Activated naive CD8-positive, alpha-beta T cell treated with anti-CD3 and anti-CD28 coated beads, Interleukin-2, amount 10 ng/mL, durations not matched to agents 7 days and 5 days (primary cell): ENCODE data around the gene CCDC30. TPM values are rescaled to one million over a fixed set of nuclear protein-coding genes. Genes with fewer than 3 reads are reported as not detected.
A peak's percentile ranks its signal among the peaks of the same experiment; 100 is the strongest.

Experiments
- ATAC-seq: fragments of 150-1000 bp; cut with Tn5 transposase; one replicate; pipeline ENCODE4 v1.10.0; 2021; ENCODE audit warnings: low read depth, moderate library complexity
- POLR2A ChIA-PET: fragments of 350-600 bp; sonication (Branson Sonifier 250); formaldehyde crosslinking; loops from one replicate; lab custom pipeline; 2021; ENCODE audit warnings: antibody characterized with exemption; lab: Charles Lee
- DNase-seq: peaks from one replicate; pipeline ENCODE4 v3.0.0; 2021
- H3K27ac Mint-ChIP-seq: one replicate; pipeline ENCODE4 v1.8.0; 2022; ENCODE audit warnings: mild to moderate bottlenecking, mixed read lengths
- H3K27me3 Mint-ChIP-seq: one replicate; pipeline ENCODE4 v1.8.0; 2022; ENCODE audit warnings: mild to moderate bottlenecking, moderate library complexity, mixed read lengths
- H3K36me3 Mint-ChIP-seq: one replicate; pipeline ENCODE4 v1.8.0; 2021; ENCODE audit warnings: mild to moderate bottlenecking, mixed read lengths
- H3K4me1 Mint-ChIP-seq: one replicate; pipeline ENCODE4 v1.8.0; 2021; ENCODE audit warnings: mixed read lengths
- H3K4me3 Mint-ChIP-seq: one replicate; pipeline ENCODE4 v1.8.0; 2022; ENCODE audit warnings: mild to moderate bottlenecking, moderate library complexity, mixed read lengths
- H3K9me3 Mint-ChIP-seq: one replicate; pipeline ENCODE4 v1.8.0; 2021; ENCODE audit warnings: mixed read lengths
- total RNA-seq, 2 experiments: library from RNA; stranded (reverse); gene quantifications; one replicate each; pipeline ENCODE4 v1.2.3, GENCODE V29; 2021

Gene CCDC30
- total RNA-seq, 2 experiments from 2014 or later, result 2.8 to 3.1 TPM

- ATAC-seq, result no peak
- Mint-ChIP-seq H3K4me3 (no peak overlapping the region), H3K27me3 (peaks cover 2% of the 10 kb centered on the region), H3K36me3 (no peaks in the 10 kb centered on the region), H3K27ac (no peak overlapping the region), H3K4me1 (no peaks in the 10 kb centered on the region), H3K9me3 (no peaks in the 10 kb centered on the region)
- POLR2A ChIA-PET, result no interaction called here
- DNase-seq, result no peak
These were observed 32.6 kb upstream of the CCDC30 start for GRCh38 chr1:42430286-42431135.

GRCh38 chr1:42431514-42431913 is 31.6 kb upstream of the CCDC30 start:
- DNase-seq (no peak), ATAC-seq (no peak)
- H3K4me1 Mint-ChIP-seq, result no peaks in the 10 kb centered on the region
- H3K27ac Mint-ChIP-seq, result no peak overlapping the region
- POLR2A ChIA-PET, result no interaction called here
- no peak overlapping the region for H3K4me3 Mint-ChIP-seq
- H3K36me3 Mint-ChIP-seq, result no peaks in the 10 kb centered on the region
- H3K27me3 Mint-ChIP-seq, result peaks cover 2% of the 10 kb centered on the region
- H3K9me3 Mint-ChIP-seq, result no peaks in the 10 kb centered on the region

GRCh38 chr1:42432714-42433113 is 30.4 kb upstream of the CCDC30 start:
- Mint-ChIP-seq H3K36me3 (no peaks in the 10 kb centered on the region), H3K27ac (no peak overlapping the region), H3K4me3 (no peak overlapping the region), H3K4me1 (peaks cover 3% of the 10 kb centered on the region), H3K9me3 (no peaks in the 10 kb centered on the region), H3K27me3 (no peaks in the 10 kb centered on the region)
- ATAC-seq (no peak), DNase-seq (no peak)
- POLR2A ChIA-PET, result no interaction called here

- DNase-seq (no peak), ATAC-seq (no peak)
- no peak overlapping the region for H3K4me3 Mint-ChIP-seq
- POLR2A ChIA-PET, result no interaction called here
- no peaks in the 10 kb centered on the region for H3K27me3 Mint-ChIP-seq
- H3K9me3 Mint-ChIP-seq, result no peaks in the 10 kb centered on the region
- no peak overlapping the region for H3K27ac Mint-ChIP-seq
- H3K4me1 Mint-ChIP-seq, result peaks cover 3% of the 10 kb centered on the region
- H3K36me3 Mint-ChIP-seq, result no peaks in the 10 kb centered on the region
These were observed 29.7 kb upstream of the CCDC30 start for GRCh38 chr1:42433369-42433768.

- Mint-ChIP-seq H3K27me3 (no peaks in the 10 kb centered on the region), H3K36me3 (no peaks in the 10 kb centered on the region), H3K4me3 (no peak overlapping the region), H3K9me3 (no peaks in the 10 kb centered on the region), H3K27ac (no peak overlapping the region), H3K4me1 (peaks cover 3% of the 10 kb centered on the region)
- ATAC-seq, result no peak
- no peak for DNase-seq
- POLR2A ChIA-PET, result no interaction called here
These were observed 28.7 kb upstream of the CCDC30 start for GRCh38 chr1:42434340-42434739.

- Mint-ChIP-seq H3K36me3 (no peaks in the 10 kb centered on the region), H3K27me3 (no peaks in the 10 kb centered on the region), H3K9me3 (no peaks in the 10 kb centered on the region), H3K4me3 (no peak overlapping the region), H3K4me1 (peaks cover 3% of the 10 kb centered on the region), H3K27ac (no peak overlapping the region)
- POLR2A ChIA-PET, result no interaction called here
- no peak for ATAC-seq
- no peak for DNase-seq
These were observed 23.1 kb upstream of the CCDC30 start for GRCh38 chr1:42439940-42440339.

- POLR2A ChIA-PET, result no interaction called here
- Mint-ChIP-seq H3K4me3 (no peak overlapping the region), H3K9me3 (no peaks in the 10 kb centered on the region), H3K36me3 (no peaks in the 10 kb centered on the region), H3K27me3 (no peaks in the 10 kb centered on the region), H3K27ac (no peak overlapping the region), H3K4me1 (peaks cover 2% of the 10 kb centered on the region)
- ATAC-seq, result no peak
- no peak for DNase-seq
These were observed 20.4 kb upstream of the CCDC30 start for GRCh38 chr1:42442662-42443061.

GRCh38 chr1:42449256-42449655 is 13.8 kb upstream of the CCDC30 start:
- no peak overlapping the region for H3K27ac Mint-ChIP-seq
- DNase-seq (no peak), ATAC-seq (no peak)
- H3K36me3 Mint-ChIP-seq, result no peaks in the 10 kb centered on the region
- POLR2A ChIA-PET, result interaction anchor here (0.5 kb wide), 1 partner anchor 12 kb away, joined by 3 read pairs; no protein-coding TSS in a partner anchor
- H3K4me1 Mint-ChIP-seq, result peaks cover 2% of the 10 kb centered on the region
- no peak overlapping the region for H3K4me3 Mint-ChIP-seq
- peaks cover 2% of the 10 kb centered on the region for H3K27me3 Mint-ChIP-seq
- no peaks in the 10 kb centered on the region for H3K9me3 Mint-ChIP-seq

GRCh38 chr1:42450061-42450460 is 13.0 kb upstream of the CCDC30 start:
- peaks cover 2% of the 10 kb centered on the region for H3K27me3 Mint-ChIP-seq
- ATAC-seq, result no peak
- H3K27ac Mint-ChIP-seq, result no peak overlapping the region
- H3K9me3 Mint-ChIP-seq, result no peaks in the 10 kb centered on the region
- H3K4me3 Mint-ChIP-seq, result no peak overlapping the region
- POLR2A ChIA-PET, result no interaction called here
- H3K36me3 Mint-ChIP-seq, result no peaks in the 10 kb centered on the region
- DNase-seq, result no peak
- peaks cover 2% of the 10 kb centered on the region for H3K4me1 Mint-ChIP-seq

GRCh38 chr1:42453386-42453785 is 9.7 kb upstream of the CCDC30 start:
- DNase-seq, result no peak
- Mint-ChIP-seq H3K36me3 (peaks cover 6% of the 10 kb centered on the region), H3K4me1 (peaks cover 14% of the 10 kb centered on the region), H3K27ac (no peak overlapping the region), H3K27me3 (peaks cover 2% of the 10 kb centered on the region), H3K9me3 (no peaks in the 10 kb centered on the region), H3K4me3 (no peak overlapping the region)
- POLR2A ChIA-PET, result no interaction called here
- no peak for ATAC-seq

- no peak for ATAC-seq
- H3K4me3 Mint-ChIP-seq, result no peak overlapping the region
- POLR2A ChIA-PET, result interaction anchor here (0.6 to 1.2 kb wide), 2 partner anchors 8 to 808 kb away, joined by 3 read pairs; partner anchors contain the start of gene CCDC30
- H3K9me3 Mint-ChIP-seq, result no peaks in the 10 kb centered on the region
- no peak overlapping the region for H3K27ac Mint-ChIP-seq
- peaks cover 2% of the 10 kb centered on the region for H3K27me3 Mint-ChIP-seq
- peaks cover 20% of the 10 kb centered on the region for H3K4me1 Mint-ChIP-seq
- no peak for DNase-seq
- H3K36me3 Mint-ChIP-seq, result peaks cover 7% of the 10 kb centered on the region
These were observed 8.7 kb upstream of the CCDC30 start for GRCh38 chr1:42454403-42454802.

- H3K9me3 Mint-ChIP-seq, result no peaks in the 10 kb centered on the region
- peak within 1 kb of the TSS; percentile 98 for H3K4me3 Mint-ChIP-seq
- H3K27me3 Mint-ChIP-seq, result peaks cover 2% of the 10 kb centered on the region
- POLR2A ChIA-PET, result interaction anchor here (0.6 to 1.7 kb wide), 8 partner anchors 18 to 391 kb away, joined by 3 to 6 read pairs (median 4); partner anchors contain the start of genes C1orf50, P3H1 and ZNF691
- ATAC-seq (peak; percentile 91), DNase-seq (peak; percentile 93)
- peak within 1 kb of the TSS; percentile 99 for H3K27ac Mint-ChIP-seq
- peaks cover 22% of the 10 kb centered on the region for H3K4me1 Mint-ChIP-seq
- peaks cover 12% of the 10 kb centered on the region for H3K36me3 Mint-ChIP-seq
These were observed 6.9 kb upstream of the CCDC30 start, which contains the start of the genes PPCS and ZMYND12 for GRCh38 chr1:42456010-42456753. Gene PPCS (plus strand): TSS chr1:42456543. CDS start chr1:42456566, 23 bp downstream. Gene ZMYND12 (minus strand): TSS chr1:42456022. CDS start chr1:42455997, 25 bp downstream.

GRCh38 chr1:42456754-42457089 is 6.4 kb upstream of the CCDC30 start:
- POLR2A ChIA-PET, result interaction anchor here (0.6 to 1.7 kb wide), 12 partner anchors 18 to 390 kb away, joined by 3 to 6 read pairs (median 3); partner anchors contain the start of genes C1orf50, P3H1, PPIH and YBX1
- Mint-ChIP-seq H3K27ac (peak overlapping the region; percentile 99), H3K27me3 (peaks cover 2% of the 10 kb centered on the region), H3K4me3 (peak overlapping the region; percentile 98), H3K36me3 (peaks cover 13% of the 10 kb centered on the region), H3K4me1 (peaks cover 22% of the 10 kb centered on the region), H3K9me3 (no peaks in the 10 kb centered on the region)
- DNase-seq (no peak), ATAC-seq (peak; percentile 76)
